ENCODE measurements around the gene GPALPP1. TPM values are rescaled to one million over a fixed set of nuclear protein-coding genes. Genes with fewer than 3 reads are reported as not detected.
A peak's percentile ranks its signal among the peaks of the same experiment; 100 is the strongest.
"Not testable (repeated sequence)": the region's sequence is repeated elsewhere in the genome, so short reads cannot be mapped to it uniquely, and the experiment has no call there.

The GPALPP1 gene
- total RNA-seq, 1 donor from 2014 or later = 38.8 TPM

- DNase-seq (ENCODE audit: low spot score) = no peak
Measured at GRCh38 chr13:45004096-45004495, 14.8 kb downstream of the GPALPP1 start.

GRCh38 chr13:45007225-45007624 lies 17.9 kb downstream of the GPALPP1 start:
- no peak for DNase-seq (ENCODE audit: low spot score)

- DNase-seq (ENCODE audit: low spot score) = no peak
Measured at GRCh38 chr13:45007823-45008222, 18.5 kb downstream of the GPALPP1 start.

GRCh38 chr13:45011198-45011597 lies 21.9 kb downstream of the GPALPP1 start:
- no peak for DNase-seq (ENCODE audit: low spot score)

GRCh38 chr13:45015300-45015699 lies 26.0 kb downstream of the GPALPP1 start:
- DNase-seq (ENCODE audit: low spot score) = no peak

GRCh38 chr13:45016792-45017425 lies 27.6 kb downstream of the GPALPP1 start:
- no peak for DNase-seq (ENCODE audit: low spot score)

GRCh38 chr13:45019981-45020380 lies 30.6 kb downstream of the GPALPP1 start:
- not testable (repeated sequence) for DNase-seq (ENCODE audit: low spot score)

- no peak for DNase-seq (ENCODE audit: low spot score)
Measured at GRCh38 chr13:45021250-45021649, 31.9 kb downstream of the GPALPP1 start.

GRCh38 chr13:45024847-45025246 lies 35.5 kb downstream of the GPALPP1 start:
- no peak for DNase-seq (ENCODE audit: low spot score)

- DNase-seq (ENCODE audit: low spot score) = no peak
Measured at GRCh38 chr13:45034342-45034741, 45.0 kb downstream of the GPALPP1 start.

- no peak for DNase-seq (ENCODE audit: low spot score)
Measured at GRCh38 chr13:45036206-45036605, 46.9 kb downstream of the GPALPP1 start.

- DNase-seq (ENCODE audit: low spot score) = no peak
Measured at GRCh38 chr13:45040173-45040572, 50.8 kb downstream of the GPALPP1 start.

- DNase-seq (ENCODE audit: low spot score) = no peak
Measured at GRCh38 chr13:45040622-45041021, 51.3 kb downstream of the GPALPP1 start.

- DNase-seq (ENCODE audit: low spot score) = peak; percentile 57
Measured at GRCh38 chr13:45042539-45042938, 53.2 kb downstream of the GPALPP1 start.

- DNase-seq (ENCODE audit: low spot score) = no peak
Measured at GRCh38 chr13:45046445-45046844, 57.1 kb downstream of the GPALPP1 start.

- peak; percentile 88 for DNase-seq (ENCODE audit: low spot score)
Measured at GRCh38 chr13:45047394-45048310, 58.3 kb downstream of the GPALPP1 start.

- no peak for DNase-seq (ENCODE audit: low spot score)
Measured at GRCh38 chr13:45048890-45049407, 59.6 kb downstream of the GPALPP1 start.

GRCh38 chr13:45049478-45049877 lies 60.1 kb downstream of the GPALPP1 start:
- DNase-seq (ENCODE audit: low spot score) = no peak

- no peak for DNase-seq (ENCODE audit: low spot score)
Measured at GRCh38 chr13:45051315-45051714, 62.0 kb downstream of the GPALPP1 start.

GRCh38 chr13:45055198-45055901 lies 66.0 kb downstream of the GPALPP1 start:
- DNase-seq (ENCODE audit: low spot score) = peak; percentile 82

- peak; percentile 52 for DNase-seq (ENCODE audit: low spot score)
Measured at GRCh38 chr13:45055902-45056648, 66.7 kb downstream of the GPALPP1 start.

All from umbilical cord (tissue), 2 donors.